GM21576 (cell line): ENCODE data around the gene DIPK1A.
A peak's percentile ranks its signal among the peaks of the same experiment; 100 is the strongest.

Experiments used
- ATAC-seq: cut with Tn5 transposase; IDR thresholded peaks from one replicate; pipeline ENCODE4 v1.9.1; 2021; ENCODE audit warnings: mild to moderate bottlenecking, moderate library complexity; ENCODE audit not compliant: unreplicated experiment

The DIPK1A gene

GRCh38 chr1:92953491-92953890 lies 7.8 kb downstream of the DIPK1A start:
- ATAC-seq, result peak; percentile 59

- no peak for ATAC-seq
These were observed 8.5 kb downstream of the DIPK1A start for GRCh38 chr1:92952714-92953113.

- peak; percentile 68 for ATAC-seq
These were observed 10.1 kb downstream of the DIPK1A start for GRCh38 chr1:92951141-92951582.

DNA sequence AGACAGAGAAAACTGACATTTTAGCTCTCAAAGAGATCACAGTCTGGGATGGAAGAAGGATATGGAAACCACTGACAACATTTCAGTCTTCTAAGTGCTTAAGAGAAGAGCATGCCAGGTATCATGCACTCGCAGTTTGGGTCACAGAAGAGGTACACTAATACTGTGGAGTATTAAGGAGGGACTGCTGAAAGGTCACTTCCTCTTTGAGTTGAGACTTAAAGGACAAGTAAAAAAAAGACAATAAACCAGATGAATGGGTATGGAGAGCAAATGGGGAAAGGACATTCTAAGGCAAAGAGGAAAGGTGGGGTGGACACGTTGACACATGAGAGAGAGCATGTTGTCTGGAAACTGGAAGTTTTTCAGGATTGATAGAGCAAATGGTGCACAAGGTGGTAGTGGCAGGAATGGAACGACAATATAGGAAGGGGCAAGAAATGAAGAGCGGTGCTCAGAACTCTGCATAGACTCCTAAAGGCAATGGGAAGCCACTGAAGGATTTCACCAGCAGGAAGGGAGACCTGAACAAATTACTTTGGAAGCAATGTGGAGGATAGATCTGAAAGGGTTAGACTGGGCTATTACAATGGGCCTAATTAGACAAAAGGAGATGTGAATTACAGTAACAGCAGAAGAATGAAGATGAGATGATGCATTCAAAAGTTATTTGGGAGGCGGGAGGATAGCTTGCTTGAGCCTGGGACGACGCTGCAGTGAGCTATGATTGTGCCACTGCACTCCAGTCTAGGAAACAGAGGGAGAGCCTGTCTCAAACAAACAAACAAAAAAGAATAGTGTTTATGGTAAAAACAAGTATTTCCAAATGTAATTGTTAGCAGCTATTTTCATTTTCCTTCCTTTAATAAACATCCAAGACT lies 11.1 kb downstream of the DIPK1A start:
- no peak for ATAC-seq

- ATAC-seq, result no peak
These were observed 13.2 kb downstream of the DIPK1A start for GRCh38 chr1:92948071-92948470.

DNA sequence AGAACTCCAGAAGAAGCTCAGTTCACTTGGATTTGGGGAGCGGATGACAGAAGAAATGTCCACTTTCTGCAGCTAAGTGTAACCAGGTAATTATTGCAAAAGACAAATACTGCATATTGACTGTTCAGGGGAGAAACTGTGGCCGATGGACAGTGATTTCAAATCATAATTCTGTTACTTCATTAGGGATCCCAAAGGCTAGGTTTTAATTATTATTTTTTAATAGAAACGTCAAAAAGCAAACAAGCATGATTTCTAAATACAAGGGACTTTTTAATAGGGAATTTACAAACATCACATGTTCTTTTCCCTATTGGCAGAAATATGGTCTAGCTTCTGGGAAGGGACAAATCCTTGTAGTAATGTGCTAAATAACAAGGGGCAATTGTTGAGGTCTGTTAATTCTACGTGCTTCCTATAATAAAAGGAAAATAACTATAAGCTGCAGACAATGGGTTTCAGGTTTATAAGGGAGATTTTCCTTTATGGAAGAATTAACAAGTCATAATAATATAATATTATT lies 15.5 kb downstream of the DIPK1A start:
- no peak for ATAC-seq

- ATAC-seq, result no peak
These were observed 16.1 kb downstream of the DIPK1A start for GRCh38 chr1:92944901-92945747.

DNA sequence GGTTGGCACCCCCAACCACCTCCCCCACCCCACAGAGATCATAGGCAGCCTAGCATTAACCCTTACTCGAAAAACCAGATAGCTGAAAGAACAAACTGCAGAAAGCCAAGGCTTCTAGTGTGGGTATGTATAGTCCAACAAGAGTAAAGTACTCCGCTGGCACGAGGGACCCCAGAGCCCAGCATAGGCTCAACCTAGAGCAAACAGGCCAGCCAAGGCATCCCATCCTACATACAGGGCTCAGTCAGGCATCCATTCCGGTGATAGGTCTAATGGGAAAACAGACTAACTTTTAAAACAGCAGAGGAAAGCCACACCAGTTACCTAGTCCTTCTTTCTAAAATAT lies 17.8 kb downstream of the DIPK1A start:
- no peak for ATAC-seq

- no peak for ATAC-seq
These were observed 20.7 kb downstream of the DIPK1A start for GRCh38 chr1:92940541-92940940.

- ATAC-seq, result no peak
These were observed 23.5 kb downstream of the DIPK1A start for GRCh38 chr1:92937731-92938130.

DNA sequence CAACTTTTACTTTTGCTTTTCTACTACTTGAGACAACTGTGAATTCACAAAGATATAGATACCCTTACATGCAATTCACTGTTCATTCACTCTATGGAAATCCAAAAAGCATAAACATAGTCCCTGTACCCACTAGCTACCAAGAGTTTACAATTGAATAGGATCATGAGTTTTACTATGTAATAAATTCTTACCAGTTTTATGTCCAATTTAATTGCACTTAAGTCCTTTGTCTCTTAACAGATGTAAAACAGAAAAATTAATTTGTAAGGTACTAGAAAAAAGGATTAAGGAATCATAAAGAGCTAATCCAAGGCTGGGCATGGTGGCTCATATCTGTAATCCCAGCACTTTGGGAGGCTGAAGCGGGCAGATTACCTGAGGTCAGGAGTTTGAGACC lies 24.4 kb downstream of the DIPK1A start:
- ATAC-seq, result no peak

- ATAC-seq, result no peak
These were observed 26.6 kb downstream of the DIPK1A start for GRCh38 chr1:92934395-92935378.

DNA sequence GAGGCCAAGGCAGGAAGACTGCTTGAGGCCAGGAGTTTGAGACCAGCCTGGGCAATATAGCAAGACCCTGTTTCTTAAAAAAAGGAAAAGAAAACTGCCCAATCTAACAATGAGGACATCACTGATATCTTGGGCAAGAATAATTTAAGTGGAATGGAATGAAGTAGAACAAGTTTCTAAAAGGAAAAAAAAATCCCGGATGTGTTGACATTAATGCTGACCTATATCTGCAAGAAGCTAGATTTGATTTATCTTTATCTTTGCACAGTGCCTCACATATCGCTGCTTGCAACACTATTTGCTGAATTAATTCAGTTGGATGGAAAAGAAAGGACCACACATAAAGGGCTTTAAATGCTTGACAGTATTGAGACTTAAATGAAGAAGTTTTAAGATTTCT lies 27.8 kb downstream of the DIPK1A start:
- no peak for ATAC-seq

DNA sequence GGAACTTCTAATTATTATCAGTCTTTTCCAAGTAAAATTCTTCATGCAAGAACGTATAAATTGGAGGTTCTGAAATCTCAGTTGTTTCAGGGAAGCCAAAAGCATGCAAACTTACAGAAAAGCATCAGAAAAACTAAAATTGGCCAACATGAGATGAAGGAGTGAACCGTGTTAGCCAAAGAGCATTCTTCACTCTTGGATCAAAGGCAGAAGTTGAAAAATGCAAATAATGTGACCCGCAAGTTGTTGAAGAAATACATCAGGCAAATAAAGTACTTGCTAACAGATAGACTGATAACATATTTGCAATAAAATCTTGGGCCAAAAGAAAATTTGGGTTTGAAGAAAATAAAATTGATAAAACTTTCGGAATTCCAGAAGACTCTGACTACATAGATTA lies 29.6 kb downstream of the DIPK1A start:
- no peak for ATAC-seq

- no peak for ATAC-seq
These were observed 31.8 kb downstream of the DIPK1A start for GRCh38 chr1:92929461-92929860.

- ATAC-seq, result no peak
These were observed 33.4 kb downstream of the DIPK1A start for GRCh38 chr1:92927870-92928269.

DNA sequence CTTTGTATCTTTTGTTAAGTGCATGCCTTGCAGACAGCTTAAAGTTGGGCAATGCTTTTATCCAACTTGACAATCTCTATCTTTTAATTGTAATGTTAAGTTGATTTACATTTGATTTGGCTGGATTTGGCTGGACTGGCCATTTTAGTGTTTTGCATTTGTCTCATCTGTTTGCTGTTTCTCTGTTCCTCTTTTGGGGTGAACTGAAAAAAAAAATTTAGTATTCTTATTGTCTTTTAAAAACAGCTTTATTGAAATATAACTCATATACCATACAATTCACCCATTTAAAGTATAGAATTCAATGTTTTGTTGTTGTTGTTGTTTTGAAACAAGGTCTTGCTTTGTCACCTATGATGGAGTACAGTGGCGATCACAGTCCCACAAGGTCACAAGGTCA lies 34.4 kb downstream of the DIPK1A start:
- ATAC-seq, result no peak

DNA sequence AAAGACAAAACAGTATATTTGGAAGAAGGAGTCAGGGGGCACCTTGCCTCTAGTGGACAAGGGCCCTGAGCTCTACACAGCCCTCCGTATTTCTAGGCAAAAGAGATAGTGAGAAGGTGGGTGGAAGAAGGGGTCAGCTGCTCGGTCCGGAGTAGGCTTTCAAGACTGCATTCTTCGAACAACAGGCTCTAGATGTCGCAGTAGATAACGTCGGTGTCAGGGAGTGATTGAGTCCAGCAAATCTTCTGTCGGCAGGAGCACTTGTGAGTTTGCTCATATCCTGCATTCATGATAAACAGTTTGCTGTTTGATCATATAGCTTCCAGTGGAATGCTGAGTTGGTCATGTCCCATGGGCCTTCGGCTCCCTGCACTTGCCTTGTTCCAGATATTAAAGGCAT lies 36.8 kb downstream of the DIPK1A start:
- no peak for ATAC-seq

DNA sequence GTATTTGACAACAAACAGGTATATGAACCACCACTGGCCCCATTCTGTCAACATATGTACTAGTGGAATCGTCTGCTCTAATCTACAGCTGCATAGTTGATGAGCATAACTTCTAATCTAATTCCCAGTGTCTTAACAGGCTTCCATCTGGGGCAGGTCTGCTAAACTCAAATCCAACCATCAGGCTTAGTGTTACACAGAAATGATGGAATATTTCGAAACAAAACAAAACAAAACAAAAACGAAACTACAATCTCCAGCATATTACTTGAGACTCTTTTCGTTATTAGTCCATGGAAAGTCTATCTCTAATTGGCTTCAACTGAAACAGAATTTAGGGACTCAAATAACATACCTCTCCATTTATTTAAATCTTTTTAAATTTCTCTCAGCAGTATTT lies 37.6 kb downstream of the DIPK1A start:
- ATAC-seq, result no peak

DNA sequence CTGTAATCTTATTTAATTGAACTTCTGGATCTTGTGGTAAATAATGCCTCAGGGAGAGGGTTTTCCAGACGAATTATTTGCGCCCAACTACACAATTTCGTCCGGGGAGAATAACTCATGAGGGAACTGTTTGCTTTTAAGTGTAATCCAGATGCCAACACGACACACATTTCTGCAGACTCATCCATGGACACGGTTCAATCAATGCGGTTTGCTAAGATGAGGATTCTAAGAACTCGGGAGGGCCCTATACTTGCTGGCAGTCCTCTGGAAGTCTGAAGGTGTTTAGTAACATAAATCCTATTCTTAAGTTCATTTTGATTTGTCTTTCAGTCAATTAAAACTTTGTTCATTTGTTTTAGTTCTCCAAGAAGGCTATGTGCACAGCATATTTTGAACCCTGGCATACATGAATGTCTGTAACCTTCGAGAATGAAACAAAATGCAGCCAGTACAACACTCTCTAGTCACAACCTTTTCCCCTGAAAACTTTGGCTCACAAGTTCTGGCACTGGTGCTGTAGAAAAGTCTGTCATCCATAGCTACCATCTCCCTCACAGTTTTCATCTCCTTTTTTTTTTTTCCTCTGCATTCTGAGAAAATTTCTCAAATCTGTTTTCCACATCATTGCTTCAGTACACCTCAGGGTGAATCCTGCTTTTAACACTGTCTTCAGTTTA lies 38.8 kb downstream of the DIPK1A start:
- no peak for ATAC-seq
